ENCODE measurements around the gene KIF12. TPM values are rescaled to one million over a fixed set of nuclear protein-coding genes. Genes with fewer than 3 reads are reported as not detected.

Gene KIF12
- total and polyA plus RNA-seq, 8 donors = 40.4 to 605 (median 68.3) TPM

GRCh38 chr9:114089206-114089840 lies 9.8 kb downstream of the KIF12 start:
- 76 to 83% methylated on average over 4 of the region's 4 CpGs for WGBS, 2 donors
- no peak overlapping the region for H3K27ac ChIP-seq
- H3K4me1 ChIP-seq = no peaks in the 10 kb centered on the region
- no peaks in the 10 kb centered on the region for H3K27me3 ChIP-seq
- H3K9me3 ChIP-seq = no peaks in the 10 kb centered on the region
- ATAC-seq = peak in 3 of 4 donors; percentile 13 to 18 (median 14)
- no peak for TF ChIP-seq CTCF (IDR thresholded peaks at IDR 0.05)
- DNase-seq = peak in 1 of 6 donors; percentile 25
- H3K4me3 ChIP-seq = no peak overlapping the region
- peaks cover 0 to 20% (median 3%) of the 10 kb centered on the region in 3 donors for H3K36me3 ChIP-seq
- intact Hi-C loops (cut with DNase I) = no loop called here
- FAIRE-seq = no peak

- no peak overlapping the region for H3K27ac ChIP-seq
- H3K36me3 ChIP-seq = peaks cover 0 to 14% (median 0%) of the 10 kb centered on the region in 3 donors
- DNase-seq (peak in 1 of 6 donors; percentile 8), FAIRE-seq (no peak), ATAC-seq (peak in 2 of 4 donors; percentile 17 to 18)
- no peak overlapping the region for H3K4me3 ChIP-seq
- TF ChIP-seq CTCF (IDR thresholded peaks at IDR 0.05) = no peak
- 77 to 84% methylated on average over 7 of the region's 7 CpGs for WGBS, 2 donors
- H3K4me1 ChIP-seq = no peaks in the 10 kb centered on the region
- intact Hi-C loops (cut with DNase I) = no loop called here
- no peaks in the 10 kb centered on the region for H3K27me3 ChIP-seq
- no peaks in the 10 kb centered on the region for H3K9me3 ChIP-seq
Observed at GRCh38 chr9:114088571-114089170, 10.4 kb downstream of the KIF12 start.

- WGBS, 2 donors = 68 to 70% methylated on average over 7 of the region's 7 CpGs
- no peak overlapping the region for H3K4me3 ChIP-seq
- TF ChIP-seq CTCF (IDR thresholded peaks at IDR 0.05) = no peak
- intact Hi-C loops (cut with DNase I) = no loop called here
- DNase-seq (no peak), ATAC-seq (no peak), FAIRE-seq (no peak)
- H3K9me3 ChIP-seq = no peaks in the 10 kb centered on the region
- no peak overlapping the region for H3K27ac ChIP-seq
- no peaks in the 10 kb centered on the region for H3K27me3 ChIP-seq
- peaks cover 0 to 1% (median 0%) of the 10 kb centered on the region in 3 donors for H3K4me1 ChIP-seq
- H3K36me3 ChIP-seq = peaks cover 0 to 6% (median 0%) of the 10 kb centered on the region in 3 donors
Observed at GRCh38 chr9:114087721-114088120, 11.4 kb downstream of the KIF12 start.

- H3K4me1 ChIP-seq = peaks cover 8 to 11% (median 8%) of the 10 kb centered on the region in 3 donors
- no peak overlapping the region for H3K4me3 ChIP-seq
- no peak overlapping the region for H3K27ac ChIP-seq
- intact Hi-C loops (cut with DNase I) = no loop called here
- DNase-seq (no peak), FAIRE-seq (no peak), ATAC-seq (no peak)
- no peak for TF ChIP-seq CTCF (IDR thresholded peaks at IDR 0.05)
- H3K36me3 ChIP-seq = no peaks in the 10 kb centered on the region
- no peaks in the 10 kb centered on the region for H3K27me3 ChIP-seq
- no peaks in the 10 kb centered on the region for H3K9me3 ChIP-seq
- 86% methylated on average over 4 of the region's 4 CpGs for WGBS, 2 donors
Observed at GRCh38 chr9:114086607-114087006, 12.5 kb downstream of the KIF12 start.

GRCh38 chr9:114086009-114086408 lies 13.1 kb downstream of the KIF12 start:
- peaks cover 14 to 17% (median 14%) of the 10 kb centered on the region in 3 donors for H3K4me1 ChIP-seq
- H3K9me3 ChIP-seq = no peaks in the 10 kb centered on the region
- ATAC-seq = no peak
- intact Hi-C loops (cut with DNase I) = no loop called here
- H3K36me3 ChIP-seq = no peaks in the 10 kb centered on the region
- no peaks in the 10 kb centered on the region for H3K27me3 ChIP-seq
- no peak for FAIRE-seq
- no peak overlapping the region for H3K27ac ChIP-seq
- WGBS, 2 donors = 86 to 89% methylated on average over 6 of the region's 6 CpGs
- H3K4me3 ChIP-seq = no peak overlapping the region
- TF ChIP-seq CTCF (IDR thresholded peaks at IDR 0.05) = no peak
- no peak for DNase-seq
